GM13976 (cell line): ENCODE results near the gene GLCE.

Experiments used
- DNase-seq: peaks from one replicate; pipeline ENCODE4 v3.0.0; 2012; ENCODE audit warnings: low spot score
- CTCF ChIP-seq: IDR thresholded peaks from 2 replicates; pipeline ENCODE4 v1.5.1; 2012; ENCODE audit warnings: borderline replicate concordance, mild to moderate bottlenecking; ENCODE audit not compliant: insufficient read depth; ENCODE audit errors: extremely low read depth, missing control alignments, control extremely low read depth
- in situ Hi-C: fragments of 300-500 bp; cut with MboI; formaldehyde crosslinking; loops from one replicate; pipeline ENCODE4 v1.12.0; 2022; ENCODE audit warnings: low sequenced_read_pairs, mixed read lengths, inconsistent platforms; ENCODE audit not compliant: unreplicated experiment

Gene GLCE

DNA sequence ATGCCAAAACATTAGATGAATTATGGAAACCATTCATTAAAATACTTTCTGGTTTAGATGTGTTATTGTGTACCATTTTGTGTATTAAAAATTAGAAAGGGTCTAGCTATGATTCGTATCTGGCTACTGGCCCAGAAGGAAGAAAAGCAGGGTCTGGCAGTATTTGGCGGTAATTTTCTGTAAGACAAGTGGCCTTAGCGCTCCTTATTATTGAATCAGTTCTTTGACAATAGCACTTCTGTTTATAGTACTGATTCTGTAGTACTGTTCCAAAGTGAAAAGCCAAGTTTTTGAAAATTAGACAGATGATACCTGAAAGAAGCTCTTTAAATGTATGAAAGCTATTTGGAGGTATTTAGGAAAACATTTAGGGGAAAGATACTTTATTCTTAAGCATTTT, 10.2 kb downstream of the GLCE start:
- TF ChIP-seq CTCF, result no peak
- in situ Hi-C loops, result no loop called here
- no peak for DNase-seq

- DNase-seq, result no peak
- in situ Hi-C loops, result no loop called here
- no peak for TF ChIP-seq CTCF
These were observed 12.4 kb downstream of the GLCE start for GRCh38 chr15:69172847-69173246.

GRCh38 chr15:69175536-69175935, 15.1 kb downstream of the GLCE start:
- DNase-seq, result no peak
- in situ Hi-C loops, result no loop called here
- no peak for TF ChIP-seq CTCF

GRCh38 chr15:69181424-69181823, 21.0 kb downstream of the GLCE start:
- no peak for DNase-seq
- in situ Hi-C loops, result no loop called here

GRCh38 chr15:69185216-69185615, 24.8 kb downstream of the GLCE start:
- in situ Hi-C loops, result no loop called here
- DNase-seq, result no peak
- no peak for TF ChIP-seq CTCF

More at GRCh38 chr15:69181424-69181823, 21.0 kb downstream of the GLCE start:
- no peak for TF ChIP-seq CTCF

DNA sequence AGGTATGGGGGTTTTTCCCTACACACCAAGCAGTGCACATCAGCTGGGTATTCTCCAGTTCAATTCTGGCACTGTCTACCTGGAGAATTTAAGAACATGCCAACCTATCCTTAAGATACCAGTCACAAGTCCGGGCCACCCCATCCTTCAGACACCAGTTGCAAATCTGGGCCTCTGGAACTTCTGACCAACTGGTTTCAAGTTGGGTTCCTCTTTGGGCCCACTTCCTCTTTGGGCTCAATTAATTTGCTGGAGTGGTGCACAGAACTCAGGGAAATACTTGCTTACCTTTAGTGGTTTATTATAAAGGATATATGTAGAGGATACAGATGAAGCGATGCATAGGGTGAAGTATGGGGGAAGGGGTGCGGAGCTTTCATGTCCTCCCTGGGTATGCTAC, 25.3 kb downstream of the GLCE start:
- TF ChIP-seq CTCF, result no peak
- DNase-seq, result no peak
- in situ Hi-C loops, result no loop called here

GRCh38 chr15:69189157-69189556, 28.7 kb downstream of the GLCE start:
- in situ Hi-C loops, result no loop called here
- TF ChIP-seq CTCF, result no peak

More at GRCh38 chr15:69189157-69189556, 28.7 kb downstream of the GLCE start:
- DNase-seq, result no peak
